ENCODE data around the gene EGFR.

Gene EGFR

DNA sequence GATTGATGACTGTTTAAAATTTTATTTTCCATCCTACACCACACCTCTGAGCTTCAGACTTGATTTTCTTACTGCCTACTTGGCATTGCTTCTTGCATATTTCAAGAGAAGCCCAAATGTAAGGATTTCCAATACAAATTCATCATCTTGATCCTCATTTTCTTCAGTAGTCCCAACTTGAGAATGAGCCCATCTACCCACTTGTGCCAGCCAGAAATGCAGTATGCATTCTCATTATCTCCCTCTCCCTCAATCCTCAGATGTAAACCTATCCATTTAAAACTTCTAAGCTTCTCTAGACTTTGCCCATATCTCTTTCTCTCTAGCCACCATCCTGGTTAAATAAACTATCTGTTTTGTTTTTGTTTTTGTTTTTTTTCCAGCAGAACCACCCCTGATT, 22.4 kb upstream of the EGFR start:
- Histone ChIP-seq H3F3A (ENCODE audit: insufficient read depth, low read length) (no peaks in the 10 kb centered on the region), H3K27ac (ENCODE audit: low read length) (no peak overlapping the region)

GRCh38 chr7:55004579-55004978, 14.2 kb upstream of the EGFR start:
- TF ChIP-seq, protein P1, sequence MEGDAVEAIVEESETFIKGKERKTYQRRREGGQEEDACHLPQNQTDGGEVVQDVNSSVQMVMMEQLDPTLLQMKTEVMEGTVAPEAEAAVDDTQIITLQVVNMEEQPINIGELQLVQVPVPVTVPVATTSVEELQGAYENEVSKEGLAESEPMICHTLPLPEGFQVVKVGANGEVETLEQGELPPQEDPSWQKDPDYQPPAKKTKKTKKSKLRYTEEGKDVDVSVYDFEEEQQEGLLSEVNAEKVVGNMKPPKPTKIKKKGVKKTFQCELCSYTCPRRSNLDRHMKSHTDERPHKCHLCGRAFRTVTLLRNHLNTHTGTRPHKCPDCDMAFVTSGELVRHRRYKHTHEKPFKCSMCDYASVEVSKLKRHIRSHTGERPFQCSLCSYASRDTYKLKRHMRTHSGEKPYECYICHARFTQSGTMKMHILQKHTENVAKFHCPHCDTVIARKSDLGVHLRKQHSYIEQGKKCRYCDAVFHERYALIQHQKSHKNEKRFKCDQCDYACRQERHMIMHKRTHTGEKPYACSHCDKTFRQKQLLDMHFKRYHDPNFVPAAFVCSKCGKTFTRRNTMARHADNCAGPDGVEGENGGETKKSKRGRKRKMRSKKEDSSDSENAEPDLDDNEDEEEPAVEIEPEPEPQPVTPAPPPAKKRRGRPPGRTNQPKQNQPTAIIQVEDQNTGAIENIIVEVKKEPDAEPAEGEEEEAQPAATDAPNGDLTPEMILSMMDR (IDR thresholded peaks at IDR 0.05; ENCODE audit: low read length): no peak
- TF ChIP-seq EZH2 (optimal IDR thresholded peaks at IDR 0.05; ENCODE audit: low read depth, low read length) (no peak), EZH2phosphoT487 (IDR thresholded peaks at IDR 0.05; ENCODE audit: low read length) (no peak)
- H3K9me3 ChIP-seq (replicated peaks; ENCODE audit: insufficient read depth, low read length): no peaks in the 10 kb centered on the region
- no peak for DNase-seq

More for the DNA sequence above, 22.4 kb upstream of the EGFR start:
- no peak overlapping the region for H3K9ac ChIP-seq (ENCODE audit: low read length)
- H3K4me3 ChIP-seq (ENCODE audit: low read length): no peak overlapping the region
- no peaks in the 10 kb centered on the region for H3K4me1 ChIP-seq (ENCODE audit: low read length)
- no peaks in the 10 kb centered on the region for H3K79me2 ChIP-seq (ENCODE audit: low read length)
- H3K4me2 ChIP-seq (ENCODE audit: low read depth, low read length): no peak overlapping the region
- H4K20me1 ChIP-seq (ENCODE audit: insufficient read depth, low read length): no peaks in the 10 kb centered on the region
- no peak overlapping the region for H2AFZ ChIP-seq (ENCODE audit: low read length)
- H3K9me3 ChIP-seq (replicated peaks; ENCODE audit: insufficient read depth, low read length): no peaks in the 10 kb centered on the region
- H3K36me3 ChIP-seq (replicated peaks; ENCODE audit: insufficient read depth, low read length): no peaks in the 10 kb centered on the region
- H3K9me2 ChIP-seq (replicated peaks; ENCODE audit: insufficient read depth, low read length): no peaks in the 10 kb centered on the region
- DNase-seq: no peak
- TF ChIP-seq EZH2phosphoT487 (IDR thresholded peaks at IDR 0.05; ENCODE audit: low read length): no peak
- TF ChIP-seq, protein P1 (IDR thresholded peaks at IDR 0.05; ENCODE audit: low read length): no peak
- TF ChIP-seq EZH2 (optimal IDR thresholded peaks at IDR 0.05; ENCODE audit: low read depth, low read length): no peak
- H3K27me3 ChIP-seq (replicated peaks; ENCODE audit: insufficient read depth, low read length): no peaks in the 10 kb centered on the region

GRCh38 chr7:55005241-55005851, 13.5 kb upstream of the EGFR start:
- H2AFZ ChIP-seq (ENCODE audit: low read length): no peak overlapping the region
- H3K9me3 ChIP-seq (replicated peaks; ENCODE audit: insufficient read depth, low read length): no peaks in the 10 kb centered on the region
- H3K4me2 ChIP-seq (ENCODE audit: low read depth, low read length): no peak overlapping the region
- TF ChIP-seq EZH2phosphoT487 (IDR thresholded peaks at IDR 0.05; ENCODE audit: low read length) (no peak), EZH2 (optimal IDR thresholded peaks at IDR 0.05; ENCODE audit: low read depth, low read length) (no peak)
- TF ChIP-seq, protein P1 (IDR thresholded peaks at IDR 0.05; ENCODE audit: low read length): no peak
- H3K9me2 ChIP-seq (replicated peaks; ENCODE audit: insufficient read depth, low read length): no peaks in the 10 kb centered on the region
- H4K20me1 ChIP-seq (ENCODE audit: insufficient read depth, low read length): no peaks in the 10 kb centered on the region
- H3K27ac ChIP-seq (ENCODE audit: low read length): no peak overlapping the region
- H3K4me3 ChIP-seq (ENCODE audit: low read length): no peak overlapping the region
- H3K36me3 ChIP-seq (replicated peaks; ENCODE audit: insufficient read depth, low read length): no peaks in the 10 kb centered on the region
- H3F3A ChIP-seq (ENCODE audit: insufficient read depth, low read length): no peaks in the 10 kb centered on the region
- H3K27me3 ChIP-seq (replicated peaks; ENCODE audit: insufficient read depth, low read length): no peaks in the 10 kb centered on the region
- H3K9ac ChIP-seq (ENCODE audit: low read length): no peak overlapping the region
- H3K4me1 ChIP-seq (ENCODE audit: low read length): no peaks in the 10 kb centered on the region
- no peak for DNase-seq
- no peaks in the 10 kb centered on the region for H3K79me2 ChIP-seq (ENCODE audit: low read length)

More at GRCh38 chr7:55004579-55004978, 14.2 kb upstream of the EGFR start:
- no peaks in the 10 kb centered on the region for H3F3A ChIP-seq (ENCODE audit: insufficient read depth, low read length)
- H3K27me3 ChIP-seq (replicated peaks; ENCODE audit: insufficient read depth, low read length): no peaks in the 10 kb centered on the region
- no peaks in the 10 kb centered on the region for H4K20me1 ChIP-seq (ENCODE audit: insufficient read depth, low read length)
- H3K4me3 ChIP-seq (ENCODE audit: low read length): no peak overlapping the region
- no peak overlapping the region for H2AFZ ChIP-seq (ENCODE audit: low read length)
- no peaks in the 10 kb centered on the region for H3K4me1 ChIP-seq (ENCODE audit: low read length)
- H3K9me2 ChIP-seq (replicated peaks; ENCODE audit: insufficient read depth, low read length): no peaks in the 10 kb centered on the region
- H3K79me2 ChIP-seq (ENCODE audit: low read length): no peaks in the 10 kb centered on the region
- H3K36me3 ChIP-seq (replicated peaks; ENCODE audit: insufficient read depth, low read length): no peaks in the 10 kb centered on the region
- no peak overlapping the region for H3K27ac ChIP-seq (ENCODE audit: low read length)
- H3K9ac ChIP-seq (ENCODE audit: low read length): no peak overlapping the region
- H3K4me2 ChIP-seq (ENCODE audit: low read depth, low read length): no peak overlapping the region
